Bronchus fibroblast of lung (primary cell): ENCODE results near the gene PRRC2C. TPM values are rescaled to one million over a fixed set of nuclear protein-coding genes. Genes with fewer than 3 reads are reported as not detected.

Source experiments
- total RNA-seq: library from RNA; depleted of rRNA; stranded (reverse); fragments of >200 nt; gene quantifications from 2 replicates; pipeline ENCODE4 v1.2.3, GENCODE V29; 2015

Gene PRRC2C
- total RNA-seq = 32.6 and 39.5 TPM in 2 replicates

GRCh38 chr1:171485375-171486047, at the start of gene PRRC2C:
Gene PRRC2C, plus strand, starts transcription at chr1:171485530. Its CDS starts 26,559 bp downstream, at chr1:171512089.

GRCh38 chr1:171622152-171622462, 136.8 kb downstream of the PRRC2C start, which contains the start of gene MYOCOS:
Gene MYOCOS, plus strand, starts transcription at chr1:171622243. Its CDS starts 1,641 bp downstream, at chr1:171623884.

Other genes with a start within 250 kb of the PRRC2C start
- gene FMO1, start 237.0 kb upstream of the PRRC2C start, total RNA-seq = 1.2 TPM in 1 of 2 replicates, not detected in the other
- 1.2 and 1.8 TPM in 2 replicates for gene FMO4, start 171.3 kb upstream of the PRRC2C start, total RNA-seq
- not detected in 2 replicates for gene MYOCOS, start 136.7 kb downstream of the PRRC2C start, total RNA-seq
- gene MYOC, start 167.2 kb downstream of the PRRC2C start, total RNA-seq = not detected in 2 replicates